NT2/D1 (cell line): ENCODE measurements around the gene LRRC2.

ENCODE experiments used
- YY1 ChIP-seq: IDR thresholded peaks from 2 replicates; pipeline ENCODE4 v1.6.1; 2011; ENCODE audit not compliant: insufficient read length, insufficient read depth
- ZNF274 ChIP-seq: IDR thresholded peaks from 2 replicates; pipeline ENCODE4 v1.6.1; 2011; ENCODE audit warnings: mild to moderate bottlenecking, low read depth, low read length

- TF ChIP-seq YY1 (no peak), ZNF274 (no peak)
Observed at GRCh38 chr3:46478341-46478740, 87.8 kb downstream of the LRRC2 start.
